Measurements from ENCODE around the gene FGGY.

- TF ChIP-seq CTCF (IDR thresholded peaks at IDR 0.05; ENCODE audit: insufficient read depth, low read length, poor library complexity, severe bottlenecking) (no peak), EZH2phosphoT487 (conservative IDR thresholded peaks at IDR 0.05; ENCODE audit: low read length) (no peak)
Measured at GRCh38 chr1:59457786-59458185, 160.9 kb downstream of the FGGY start.
